Stimulated activated CD8-positive, alpha-beta memory T cell treated with anti-CD3 and anti-CD28 coated beads, Interleukin-15, amount 100 ng/mL, for 1 hour (primary cell): ENCODE measurements around the gene RUSF1.
"Not testable (repeated sequence)": the region's sequence is repeated elsewhere in the genome, so short reads cannot be mapped to it uniquely, and the experiment has no call there.

ENCODE experiments used
- DNase-seq: peaks from one replicate; pipeline ENCODE4 v3.0.0-alpha.2; 2020; ENCODE audit warnings: low read depth

The RUSF1 gene

DNA sequence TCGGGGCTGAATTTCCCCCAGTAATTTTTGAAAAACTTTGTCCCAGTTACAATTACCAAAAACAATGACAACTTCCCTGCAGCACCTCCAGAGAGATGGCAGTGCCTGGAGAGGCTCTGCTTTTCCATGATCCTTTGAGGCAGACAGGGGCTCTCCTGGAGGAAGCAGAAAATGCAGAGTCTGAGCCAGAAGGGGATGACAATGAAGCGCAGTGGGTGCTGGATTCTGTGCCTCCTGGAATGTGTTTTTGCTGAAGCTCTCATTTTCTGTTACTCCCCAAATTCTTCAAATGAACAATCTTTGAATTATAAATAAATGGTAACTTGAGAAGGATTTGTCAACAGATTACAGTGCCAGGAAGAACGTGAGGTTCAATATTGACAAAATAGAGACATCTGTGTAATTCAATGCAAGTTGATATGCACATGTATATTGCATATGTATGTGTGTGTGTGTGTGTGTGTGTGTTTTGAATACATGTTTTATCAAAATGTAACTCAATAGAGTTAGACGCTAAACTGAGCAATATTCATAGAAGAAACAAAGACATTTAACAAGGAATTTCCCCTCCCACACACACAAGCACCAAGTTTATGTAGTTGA, 9.7 kb upstream of the RUSF1 start:
- no peak for DNase-seq

GRCh38 chr16:31513884-31514283, 5.7 kb upstream of the RUSF1 start:
- DNase-seq, result no peak

DNA sequence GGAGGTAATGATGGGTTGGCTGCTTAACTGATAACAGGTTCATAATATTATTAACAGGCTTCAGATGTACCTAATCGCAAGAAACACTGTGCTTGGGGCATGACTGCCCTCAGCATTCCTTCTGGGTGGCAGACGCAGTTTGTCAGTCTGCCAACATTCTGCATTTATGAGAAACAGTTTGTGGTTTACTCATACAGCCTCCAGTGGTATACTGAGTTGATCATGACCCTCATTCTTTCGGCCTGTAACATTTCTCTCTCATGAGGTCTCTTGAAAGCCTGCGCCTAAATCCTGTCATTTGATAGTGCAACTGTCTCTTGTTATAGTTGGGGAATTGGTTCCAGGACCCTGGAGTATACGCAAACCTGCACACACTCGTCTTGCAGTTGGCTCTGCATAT, 4.9 kb upstream of the RUSF1 start:
- DNase-seq, result no peak

DNA sequence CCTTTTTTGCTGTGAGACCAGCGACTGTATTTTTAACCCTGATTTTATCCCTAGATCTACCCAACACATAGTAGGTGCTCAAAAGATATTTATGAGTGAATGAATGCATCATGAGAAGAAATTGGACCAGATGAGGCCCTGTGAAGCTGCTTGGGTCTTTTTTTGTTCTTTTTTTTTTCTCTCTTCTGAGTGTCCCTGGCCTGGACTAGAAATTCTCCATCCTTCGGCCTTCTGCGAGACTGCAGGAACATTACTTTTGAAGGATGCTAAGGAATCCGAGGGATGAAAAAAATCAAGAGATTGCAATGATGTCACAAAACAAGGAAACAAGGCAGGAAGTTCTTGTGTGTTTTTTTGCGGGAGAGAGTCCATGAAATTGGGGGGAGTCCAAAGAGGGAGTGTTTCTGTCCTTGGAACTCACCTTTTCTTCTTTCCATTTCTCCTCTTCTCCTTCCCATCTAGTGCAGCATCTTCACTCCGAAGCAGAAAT, 560 bp upstream of the RUSF1 start:
- no peak for DNase-seq

DNA sequence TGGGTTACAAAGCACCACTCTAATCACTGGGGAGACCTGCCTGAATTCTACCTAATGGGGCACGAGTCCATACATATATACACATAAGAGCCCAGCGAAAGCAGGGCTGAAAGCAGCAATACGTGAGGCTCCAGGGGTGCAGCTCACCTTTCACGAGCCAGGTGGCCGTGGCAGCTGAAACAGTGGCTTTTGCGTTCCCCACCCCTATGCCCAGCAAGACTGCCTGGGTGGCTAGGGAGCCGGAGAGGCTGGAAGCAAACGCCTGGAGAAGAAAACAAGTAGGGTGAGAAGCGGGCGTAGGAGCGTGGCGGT, 618 bp downstream of the RUSF1 start:
- DNase-seq, result no peak

- DNase-seq, result no peak
Measured at GRCh38 chr16:31505483-31505882, 2.7 kb downstream of the RUSF1 start.

DNA sequence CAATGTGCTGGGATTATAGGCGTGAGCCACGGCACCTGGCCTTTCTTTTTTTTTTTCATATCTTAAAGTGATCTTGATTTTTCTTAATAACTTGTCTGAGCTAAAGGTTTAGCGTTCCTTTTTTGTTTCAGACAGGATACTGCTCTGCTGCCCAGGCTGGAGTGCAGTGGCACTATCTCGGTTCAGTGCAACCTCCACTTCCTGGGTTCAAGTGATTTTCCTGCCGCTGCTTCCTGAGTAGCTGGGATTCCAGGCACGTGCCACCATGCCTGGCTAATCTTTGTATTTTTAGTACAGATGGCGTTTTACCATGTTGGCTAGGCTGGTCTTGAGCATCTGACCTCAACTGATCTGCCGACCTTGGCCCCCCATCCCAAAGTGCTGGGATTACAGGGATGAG, 4.0 kb downstream of the RUSF1 start:
- DNase-seq, result no peak

- DNase-seq, result not testable (repeated sequence)
Measured at GRCh38 chr16:31503555-31503954, 4.6 kb downstream of the RUSF1 start.

- DNase-seq, result no peak
Measured at GRCh38 chr16:31502981-31503380, 5.2 kb downstream of the RUSF1 start.

- no peak for DNase-seq
Measured at GRCh38 chr16:31501966-31502348, 6.2 kb downstream of the RUSF1 start.

DNA sequence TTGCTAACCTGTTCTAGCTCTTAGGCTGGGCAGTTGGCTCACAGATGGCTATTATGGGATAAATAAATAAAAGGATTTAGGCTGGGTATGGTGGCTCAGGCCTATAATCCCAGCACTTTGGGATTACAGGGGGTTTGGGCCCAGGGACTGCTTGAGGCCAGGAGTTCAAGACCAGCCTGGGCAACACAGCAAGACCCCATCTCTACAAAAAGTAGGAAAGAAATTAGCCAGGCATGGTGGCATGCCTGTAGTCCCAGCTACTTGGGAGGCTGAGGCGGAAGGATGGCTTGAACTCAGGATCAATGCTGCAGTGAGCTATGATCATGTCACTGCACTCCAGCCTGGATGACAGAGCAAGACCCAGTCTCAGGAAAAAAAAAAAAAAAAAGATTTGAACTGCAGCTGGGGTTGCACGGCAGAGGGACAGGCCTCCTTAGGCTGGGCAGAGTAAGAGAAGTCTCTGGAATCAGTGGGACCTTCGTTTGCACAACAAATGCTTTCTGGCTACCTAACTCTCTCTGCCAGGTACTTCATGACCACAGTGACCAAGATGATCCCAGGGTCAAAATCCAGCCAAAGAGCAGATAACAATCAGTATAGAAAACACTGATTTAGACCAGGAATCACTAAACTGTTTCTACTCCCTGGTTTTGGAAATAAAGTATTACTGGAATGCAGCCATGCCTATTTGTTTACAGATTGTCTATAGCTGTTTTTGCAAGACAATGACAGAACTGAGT, 6.8 kb downstream of the RUSF1 start:
- DNase-seq, result no peak

DNA sequence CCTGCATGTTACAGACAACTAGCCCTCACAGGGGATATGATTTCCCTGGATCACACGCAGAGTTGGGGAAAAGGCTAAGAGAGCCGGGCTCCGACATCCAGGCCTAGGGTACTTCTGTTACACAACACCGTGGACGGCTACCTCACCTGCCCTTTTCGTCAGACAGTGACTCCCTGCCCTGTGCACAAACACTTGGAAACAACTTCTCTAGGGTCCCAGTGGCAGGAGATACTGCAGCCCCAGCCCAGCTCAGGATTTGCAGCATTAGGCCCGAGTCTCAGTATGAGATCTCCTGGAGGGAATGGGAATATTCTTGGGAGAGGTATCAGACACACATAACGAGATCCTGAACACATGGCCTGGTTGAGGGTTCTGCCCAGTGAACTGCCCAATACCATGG, 8.3 kb downstream of the RUSF1 start:
- no peak for DNase-seq

DNA sequence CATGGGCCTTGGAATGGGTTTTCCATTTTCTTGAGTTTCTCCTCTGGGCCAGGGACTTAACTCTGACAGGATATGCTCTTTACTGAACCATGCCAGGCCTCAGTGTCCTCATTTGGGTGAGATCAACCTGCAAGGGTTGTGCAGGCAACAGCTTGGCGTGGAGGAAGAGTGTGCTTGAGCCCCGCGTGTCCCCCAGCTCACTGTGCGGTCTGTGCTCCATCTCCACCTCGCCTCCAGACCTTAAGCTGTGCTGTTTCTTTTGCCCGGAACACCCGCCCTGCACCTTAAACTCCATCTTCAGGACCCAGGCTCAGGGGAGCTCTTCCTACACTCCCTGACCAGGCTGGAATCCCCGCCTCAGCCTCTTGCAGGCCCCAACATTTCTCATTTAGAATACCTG, 9.7 kb downstream of the RUSF1 start:
- no peak for DNase-seq

DNA sequence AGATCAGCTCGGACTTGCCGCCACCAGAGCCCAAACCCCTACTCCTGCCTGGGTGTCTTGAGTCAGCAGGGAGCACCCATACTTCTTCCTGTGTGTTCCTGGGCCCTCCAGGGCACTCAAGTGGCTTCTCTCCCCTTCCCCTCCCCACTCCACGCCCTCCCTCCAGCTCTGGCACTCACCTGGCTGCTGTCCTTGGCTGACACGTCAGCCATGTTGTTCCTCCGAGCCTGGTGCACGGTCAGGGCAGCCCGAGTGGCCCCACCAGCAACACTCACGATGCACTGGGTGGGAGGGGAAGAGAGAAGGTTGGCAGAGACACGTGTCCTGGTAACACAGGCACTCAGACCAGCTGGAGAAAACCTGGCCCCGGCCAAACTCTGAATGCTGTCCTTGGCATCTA, 11.5 kb downstream of the RUSF1 start:
- no peak for DNase-seq

DNA sequence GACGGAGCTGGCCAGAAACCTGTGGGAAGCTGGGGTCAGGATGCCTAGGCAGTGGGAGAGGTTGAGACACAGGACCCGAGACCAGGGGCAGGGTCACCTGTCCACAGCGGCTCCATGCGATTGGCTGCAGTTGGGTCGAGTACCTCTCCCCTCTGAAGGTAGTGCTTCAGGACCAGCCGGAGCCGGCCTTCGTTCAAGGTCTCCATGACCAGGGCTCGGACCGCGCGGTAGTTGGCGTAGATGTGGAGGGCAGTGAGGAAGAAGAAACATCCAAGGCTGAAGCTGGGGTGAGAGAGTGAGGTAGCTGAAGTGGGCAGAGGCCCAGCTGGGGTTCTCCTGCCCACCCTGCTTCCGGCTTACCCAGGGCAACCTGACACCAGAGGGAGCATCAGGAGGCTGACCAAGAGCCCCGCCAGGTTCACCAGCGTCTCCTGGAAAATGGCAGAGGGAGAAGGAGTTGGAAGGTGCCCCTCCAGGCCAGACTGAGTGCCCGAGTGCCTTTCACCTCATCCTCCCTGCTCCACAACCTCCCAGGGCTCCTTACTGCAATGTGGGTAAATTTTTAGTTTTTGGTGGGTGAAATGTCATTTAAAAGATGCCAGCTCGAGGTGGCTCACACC, 14.6 kb downstream of the RUSF1 start:
- no peak for DNase-seq

- DNase-seq, result no peak
Measured at GRCh38 chr16:31491778-31492418, 16.3 kb downstream of the RUSF1 start.

DNA sequence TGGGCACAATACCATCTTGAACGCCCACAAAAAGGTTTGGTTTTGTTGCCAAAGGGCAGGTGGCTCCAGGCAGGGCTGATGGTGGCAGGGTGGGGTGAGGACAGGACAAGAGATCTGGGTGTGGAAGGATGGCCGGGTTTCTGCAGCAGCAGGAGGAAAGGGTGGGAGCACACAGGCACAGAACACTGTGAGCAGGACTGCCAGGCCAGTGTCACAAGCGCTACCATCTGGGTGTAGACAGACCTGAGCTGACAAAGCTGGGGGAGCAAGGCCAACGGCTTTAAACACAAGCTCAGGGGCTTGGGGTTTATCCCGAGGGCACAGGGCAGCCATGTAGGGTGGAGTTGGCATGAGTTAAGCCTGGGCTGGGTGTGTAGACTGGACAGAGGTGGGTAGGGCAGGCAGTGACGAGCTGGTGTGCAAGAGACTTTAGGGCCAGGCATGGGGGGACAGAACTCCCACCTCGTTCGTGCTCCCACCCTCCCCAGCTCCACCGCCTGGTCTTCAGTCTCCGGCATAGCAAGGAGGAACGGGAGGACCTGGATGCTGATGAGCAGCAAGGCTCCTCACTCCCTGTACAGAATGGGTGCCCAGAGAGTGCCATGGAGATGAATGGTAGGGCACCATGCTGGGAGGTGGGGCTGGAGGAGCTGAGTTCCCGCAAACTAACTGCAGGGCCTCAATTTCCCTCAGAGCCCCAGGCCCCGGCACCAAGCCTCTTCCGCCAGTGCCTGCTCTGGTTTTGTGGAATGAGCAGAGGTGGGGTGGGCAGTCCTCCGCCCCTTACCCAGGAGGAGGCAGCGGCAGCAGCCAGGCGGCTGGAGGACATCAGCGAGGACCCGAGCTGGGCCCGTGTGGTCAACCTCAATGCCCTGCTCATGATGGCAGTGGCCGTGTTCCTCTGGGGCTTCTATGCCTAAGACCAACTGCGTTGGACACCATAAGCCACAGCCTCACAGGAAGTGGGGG, 18.3 kb downstream of the RUSF1 start:
- no peak for DNase-seq

GRCh38 chr16:31489298-31489564, 19.0 kb downstream of the RUSF1 start:
- no peak for DNase-seq

DNA sequence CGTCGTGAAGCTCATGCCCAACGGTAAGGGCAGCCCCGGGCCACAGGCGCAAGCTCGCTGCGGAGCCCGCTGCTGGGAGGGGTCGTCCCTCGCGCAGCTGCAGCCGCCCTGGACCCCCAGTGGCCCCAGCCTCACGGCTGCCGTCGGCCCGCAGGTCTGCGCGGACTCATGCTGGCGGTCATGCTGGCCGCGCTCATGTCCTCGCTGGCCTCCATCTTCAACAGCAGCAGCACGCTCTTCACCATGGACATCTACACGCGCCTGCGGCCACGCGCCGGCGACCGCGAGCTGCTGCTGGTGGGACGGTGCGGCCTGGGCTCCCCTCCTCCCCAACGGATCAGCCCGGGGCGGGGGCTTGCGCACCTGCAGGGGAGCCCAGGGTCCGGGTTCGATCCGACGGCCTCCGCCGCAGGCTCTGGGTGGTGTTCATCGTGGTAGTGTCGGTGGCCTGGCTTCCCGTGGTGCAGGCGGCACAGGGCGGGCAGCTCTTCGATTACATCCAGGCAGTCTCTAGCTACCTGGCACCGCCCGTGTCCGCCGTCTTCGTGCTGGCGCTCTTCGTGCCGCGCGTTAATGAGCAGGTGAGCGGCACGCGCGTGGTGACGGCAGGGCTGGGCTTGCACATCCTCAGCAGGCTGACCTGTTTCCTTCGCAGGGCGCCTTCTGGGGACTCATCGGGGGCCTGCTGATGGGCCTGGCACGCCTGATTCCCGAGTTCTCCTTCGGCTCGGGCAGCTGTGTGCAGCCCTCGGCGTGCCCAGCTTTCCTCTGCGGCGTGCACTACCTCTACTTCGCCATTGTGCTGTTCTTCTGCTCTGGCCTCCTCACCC, 19.5 kb downstream of the RUSF1 start:
- no peak for DNase-seq

GRCh38 chr16:31487720-31488467, 20.3 kb downstream of the RUSF1 start:
- DNase-seq, result peak; percentile 41
